SIG-M5 treated with dmso at 0.1 percent for 504 hours (cell line): ENCODE measurements around the gene SCG5.

Source experiments
- DNase-seq: peaks from one replicate; lab custom pipeline; 2025; ENCODE audit not compliant: unreplicated experiment; lab: John Stamatoyannopoulos, UW

The SCG5 gene

GRCh38 chr15:32718821-32719716 lies 77.6 kb downstream of the SCG5 start:
- no peak for DNase-seq

DNA sequence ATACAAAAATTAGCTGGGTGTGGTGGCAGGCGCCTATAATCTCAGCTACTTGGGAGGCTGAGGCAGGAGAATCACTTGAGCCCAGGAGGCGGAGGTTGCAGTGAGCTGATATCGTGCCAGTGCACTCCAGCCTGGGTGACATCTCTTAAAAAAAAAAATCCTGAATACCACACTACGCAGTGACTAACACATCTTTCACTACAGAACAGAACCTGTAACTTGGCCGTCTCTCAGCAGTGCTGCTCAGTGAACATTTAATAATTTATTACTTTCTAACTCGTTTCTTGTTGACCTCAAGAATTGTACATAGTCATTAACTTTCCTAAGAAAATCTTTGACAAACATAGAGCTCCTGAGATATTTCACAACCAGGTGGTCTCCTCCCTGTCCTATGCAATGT lies 80.1 kb downstream of the SCG5 start:
- no peak for DNase-seq

DNA sequence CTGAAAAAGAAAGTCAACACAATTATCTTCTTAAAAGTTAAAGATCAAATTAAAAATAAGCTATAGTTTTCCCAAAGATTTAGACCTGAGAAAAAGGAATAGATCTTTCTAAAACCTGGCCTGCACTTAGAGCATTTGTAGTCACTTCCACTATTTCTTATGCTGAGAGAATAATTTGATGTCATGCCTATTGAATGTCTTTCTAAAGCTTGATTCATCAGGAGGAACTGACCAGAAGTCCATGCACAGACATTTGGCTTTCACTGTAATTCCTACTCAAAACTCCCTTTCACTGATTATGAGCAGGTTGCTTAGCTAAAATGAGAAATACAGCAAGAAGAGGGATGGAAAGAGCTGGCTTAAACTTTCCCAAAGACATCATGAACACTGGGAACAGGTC lies 80.6 kb downstream of the SCG5 start:
- DNase-seq = no peak

GRCh38 chr15:32723171-32723948 lies 81.8 kb downstream of the SCG5 start:
- no peak for DNase-seq

GRCh38 chr15:32729700-32730395 lies 88.3 kb downstream of the SCG5 start:
- no peak for DNase-seq

GRCh38 chr15:32730677-32731654 lies 89.5 kb downstream of the SCG5 start:
- DNase-seq = no peak

DNA sequence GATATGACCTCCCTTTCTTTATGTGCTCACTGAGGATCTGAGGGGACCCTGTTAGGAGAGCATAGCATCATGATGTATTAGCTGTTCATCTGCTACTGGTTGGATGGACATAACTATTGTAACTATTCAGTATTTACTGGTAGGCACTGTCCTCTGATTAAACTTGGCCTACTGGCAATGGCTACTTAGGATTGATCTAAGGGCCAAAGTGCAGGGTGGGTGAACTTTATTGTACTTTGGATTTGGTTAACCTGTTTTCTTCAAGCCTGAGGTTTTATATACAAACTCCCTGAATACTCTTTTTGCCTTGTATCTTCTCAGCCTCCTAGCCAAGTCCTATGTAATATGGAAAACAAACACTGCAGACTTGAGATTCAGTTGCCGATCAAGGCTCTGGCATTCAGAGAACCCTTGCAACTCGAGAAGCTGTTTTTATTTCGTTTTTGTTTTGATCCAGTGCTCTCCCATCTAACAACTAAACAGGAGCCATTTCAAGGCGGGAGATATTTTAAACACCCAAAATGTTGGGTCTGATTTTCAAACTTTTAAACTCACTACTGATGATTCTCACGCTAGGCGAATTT lies 91.2 kb downstream of the SCG5 start:
- no peak for DNase-seq

GRCh38 chr15:32733281-32733680 lies 91.8 kb downstream of the SCG5 start:
- no peak for DNase-seq

- DNase-seq = no peak
Observed at GRCh38 chr15:32735989-32736700, 94.6 kb downstream of the SCG5 start.

GRCh38 chr15:32736701-32737061 lies 95.2 kb downstream of the SCG5 start:
- DNase-seq = no peak

- no peak for DNase-seq
Observed at GRCh38 chr15:32737304-32737703, 95.8 kb downstream of the SCG5 start.

- DNase-seq = no peak
Observed at GRCh38 chr15:32738666-32739065, 97.2 kb downstream of the SCG5 start.

DNA sequence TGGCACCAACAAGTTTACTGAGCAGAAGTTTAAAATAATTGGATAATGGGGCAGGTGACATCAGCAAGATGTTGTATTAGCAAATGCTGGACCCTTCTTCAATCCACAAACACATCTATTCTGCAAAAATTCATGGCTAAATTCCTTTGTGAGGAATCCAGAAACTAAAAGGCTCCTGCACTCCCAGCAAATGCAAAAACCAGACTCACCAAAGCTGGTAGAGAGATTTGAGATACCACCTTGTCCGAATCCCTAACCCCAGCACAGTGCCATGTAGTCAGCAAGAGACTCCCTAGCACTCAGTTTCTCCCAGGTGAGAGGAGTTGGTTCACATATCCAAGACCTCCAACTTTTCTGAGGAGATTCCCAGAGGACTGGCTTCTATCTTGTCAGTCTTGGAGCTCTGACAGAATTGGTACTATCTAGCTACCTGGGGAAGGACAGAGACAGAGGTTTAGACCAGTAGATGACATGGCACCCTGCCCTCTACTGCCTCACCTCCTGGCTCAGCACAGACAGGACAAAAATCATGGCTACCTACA lies 98.1 kb downstream of the SCG5 start:
- DNase-seq = no peak

DNA sequence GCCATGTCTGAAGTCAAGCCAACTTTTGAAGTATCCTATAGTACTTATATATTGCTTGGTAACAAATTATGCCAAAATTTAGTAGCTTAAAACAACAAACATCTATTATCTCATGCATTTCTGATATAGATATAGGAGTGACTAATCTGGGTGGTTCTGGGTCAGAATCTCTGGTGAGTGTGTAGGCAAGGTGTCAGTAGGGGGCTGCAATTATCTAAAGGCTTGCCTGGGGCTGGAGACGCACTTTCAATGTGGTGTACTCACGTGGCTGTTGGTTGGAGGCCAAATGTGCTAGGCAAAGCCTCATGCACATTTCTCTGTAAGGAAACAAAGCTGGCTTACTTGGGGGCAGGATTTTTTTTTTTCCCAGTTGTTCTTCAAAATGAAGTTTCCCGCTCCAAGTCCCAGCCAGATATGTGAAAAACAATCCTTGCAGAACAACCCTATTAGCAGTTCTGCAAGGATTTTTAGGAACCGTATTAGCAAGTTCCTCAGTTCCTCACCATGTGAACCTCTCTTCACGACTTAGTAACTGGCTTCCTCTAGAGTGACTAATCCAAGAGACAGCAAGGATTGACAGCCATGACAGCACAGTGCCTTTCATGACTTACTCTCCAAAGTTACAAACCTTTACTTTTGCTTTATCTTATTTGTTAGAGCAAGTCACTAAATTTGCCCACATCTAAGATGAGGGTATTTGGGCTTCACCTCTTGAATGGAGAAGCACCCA lies 102.1 kb downstream of the SCG5 start:
- no peak for DNase-seq

GRCh38 chr15:32746116-32746857 lies 104.8 kb downstream of the SCG5 start:
- DNase-seq = no peak
